Lower leg skin (tissue), 3 donors: ENCODE measurements around the gene GPI.

Experiments
- CTCF ChIP-seq, 3 donors: fragments of 450-650 bp; IDR thresholded peaks; one replicate each; pipeline ENCODE4 v1.5.1; 2016; ENCODE audit warnings: antibody characterized with exemption in 3 of 3, mild to moderate bottlenecking in 3 of 3, moderate library complexity in 2 of 3
- POLR2A ChIP-seq, 2 donors: fragments of 450-650 bp; IDR thresholded peaks; one replicate each; pipeline ENCODE4 v1.6.1; 2016 to 2017; ENCODE audit warnings: antibody characterized with exemption in 2 of 2, mild to moderate bottlenecking in 1 of 2, moderate library complexity in 1 of 2

DNA sequence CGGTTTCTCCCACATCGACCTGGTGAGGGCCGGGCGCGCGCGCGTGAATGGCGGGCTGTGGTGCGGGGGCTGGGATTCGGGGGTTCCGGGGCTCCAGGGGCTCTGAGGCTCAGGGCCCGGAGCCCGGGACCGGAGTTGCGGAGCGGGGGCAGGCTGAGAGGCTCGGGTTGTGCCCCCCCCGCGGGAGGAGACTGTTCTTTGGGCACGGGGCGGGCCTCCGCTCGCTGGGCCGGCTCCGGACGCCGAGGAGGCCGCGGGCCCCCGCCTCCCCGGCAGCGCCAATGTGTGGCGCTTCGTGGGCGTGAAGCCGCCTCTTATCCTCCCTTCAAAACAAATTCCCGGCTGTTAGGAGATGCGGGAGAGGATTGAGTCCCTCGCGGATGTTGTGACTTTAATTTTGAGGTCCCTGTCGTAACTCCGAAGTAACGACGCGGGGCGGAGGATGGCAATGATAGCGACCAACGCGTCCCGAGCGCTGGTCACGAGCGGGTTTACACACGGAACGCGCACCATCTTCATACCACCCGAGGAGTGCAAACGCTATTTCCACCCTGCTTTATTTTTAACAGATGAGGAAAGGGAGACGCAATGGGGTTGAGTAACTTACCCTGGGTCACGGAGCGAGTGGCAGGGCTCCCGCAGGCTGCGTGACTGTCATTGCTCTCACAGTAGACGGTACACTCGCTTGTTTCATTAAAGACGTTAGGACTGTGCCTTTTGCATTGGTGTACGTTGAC is 63.7 kb downstream of the GPI start:
- no peak for TF ChIP-seq CTCF (IDR thresholded peaks at IDR 0.05)
- no peak for TF ChIP-seq POLR2A (IDR thresholded peaks at IDR 0.05)
